ENCODE data around the gene DNAJC19.
"Not testable (repeated sequence)": the region's sequence is repeated elsewhere in the genome, so short reads cannot be mapped to it uniquely, and the experiment has no call there.

DNAJC19 gene

GRCh38 chr3:180989291-180990163 is at the start of gene DNAJC19:
Gene DNAJC19, minus strand, starts transcription at chr3:180989736. Its CDS starts 134 bp downstream, at chr3:180989602.
- DNase-seq, result peak; percentile 90

GRCh38 chr3:181030948-181031347 is 41.4 kb upstream of the DNAJC19 start:
- DNase-seq, result no peak

GRCh38 chr3:181025204-181025603 is 35.7 kb upstream of the DNAJC19 start:
- DNase-seq, result no peak

- DNase-seq, result no peak
These were observed 28.2 kb upstream of the DNAJC19 start for GRCh38 chr3:181017690-181018089.

GRCh38 chr3:181009225-181009624 is 19.7 kb upstream of the DNAJC19 start:
- no peak for DNase-seq

- no peak for DNase-seq
These were observed 19.3 kb upstream of the DNAJC19 start for GRCh38 chr3:181008796-181009195.

- DNase-seq, result no peak
These were observed 17.7 kb upstream of the DNAJC19 start for GRCh38 chr3:181007262-181007661.

GRCh38 chr3:181006541-181006940 is 17.0 kb upstream of the DNAJC19 start:
- DNase-seq, result no peak

GRCh38 chr3:181003469-181003868 is 13.9 kb upstream of the DNAJC19 start:
- not testable (repeated sequence) for DNase-seq

- not testable (repeated sequence) for DNase-seq
These were observed 12.8 kb upstream of the DNAJC19 start for GRCh38 chr3:181002331-181002730.

GRCh38 chr3:180996415-180996932 is 6.9 kb upstream of the DNAJC19 start:
- DNase-seq, result no peak

- no peak for DNase-seq
These were observed 969 bp upstream of the DNAJC19 start for GRCh38 chr3:180990505-180990904.

GRCh38 chr3:180987344-180987743 is 2.2 kb downstream of the DNAJC19 start:
- no peak for DNase-seq

GRCh38 chr3:180986366-180986765 is 3.2 kb downstream of the DNAJC19 start:
- not testable (repeated sequence) for DNase-seq

- DNase-seq, result no peak
These were observed 6.4 kb downstream of the DNAJC19 start for GRCh38 chr3:180983136-180983535.

GRCh38 chr3:180981912-180982311 is 7.6 kb downstream of the DNAJC19 start:
- DNase-seq, result no peak

- no peak for DNase-seq
These were observed 8.9 kb downstream of the DNAJC19 start for GRCh38 chr3:180980611-180981010.

- DNase-seq, result no peak
These were observed 9.6 kb downstream of the DNAJC19 start for GRCh38 chr3:180979961-180980360.

GRCh38 chr3:180977498-180977897 is 12.0 kb downstream of the DNAJC19 start:
- DNase-seq, result no peak

- DNase-seq, result no peak
These were observed 15.2 kb downstream of the DNAJC19 start for GRCh38 chr3:180974286-180974685.

GRCh38 chr3:180973543-180973942 is 16.0 kb downstream of the DNAJC19 start:
- DNase-seq, result no peak

- no peak for DNase-seq
These were observed 18.6 kb downstream of the DNAJC19 start for GRCh38 chr3:180970931-180971330.

- DNase-seq, result no peak
These were observed 27.0 kb downstream of the DNAJC19 start for GRCh38 chr3:180962530-180962929.

GRCh38 chr3:180961552-180961951 is 28.0 kb downstream of the DNAJC19 start:
- no peak for DNase-seq

Data from GOT3 (cell line).